DMS79 treated with DMSO at 0.1 percent for 48 hours (cell line): ENCODE results near the gene TNFAIP8L3.
"Not testable (repeated sequence)": the region's sequence is repeated elsewhere in the genome, so short reads cannot be mapped to it uniquely, and the experiment has no call there.

Source experiments
- DNase-seq: peaks from one replicate; lab custom pipeline; 2025; lab: John Stamatoyannopoulos, UW

Gene TNFAIP8L3

GRCh38 chr15:51094606-51095569, at the start of gene TNFAIP8L3:
TSS of gene TNFAIP8L3 (minus strand) at chr15:51094906. CDS start at chr15:51094595, 311 bp downstream.
- no peak for DNase-seq

- no peak for DNase-seq
Measured at GRCh38 chr15:51144021-51144532, 49.4 kb upstream of the TNFAIP8L3 start.

- DNase-seq: not testable (repeated sequence)
Measured at GRCh38 chr15:51140347-51140746, 45.6 kb upstream of the TNFAIP8L3 start.

GRCh38 chr15:51139091-51139490, 44.4 kb upstream of the TNFAIP8L3 start:
- DNase-seq: no peak

GRCh38 chr15:51137880-51138430, 43.2 kb upstream of the TNFAIP8L3 start:
- DNase-seq: no peak

GRCh38 chr15:51137024-51137423, 42.3 kb upstream of the TNFAIP8L3 start:
- DNase-seq: no peak

- DNase-seq: no peak
Measured at GRCh38 chr15:51135276-51135675, 40.6 kb upstream of the TNFAIP8L3 start.

GRCh38 chr15:51134416-51135199, 39.9 kb upstream of the TNFAIP8L3 start:
- no peak for DNase-seq

GRCh38 chr15:51133140-51133765, 38.5 kb upstream of the TNFAIP8L3 start:
- DNase-seq: no peak

GRCh38 chr15:51132384-51133139, 37.9 kb upstream of the TNFAIP8L3 start:
- DNase-seq: no peak

GRCh38 chr15:51131596-51132290, 37.0 kb upstream of the TNFAIP8L3 start:
- no peak for DNase-seq

GRCh38 chr15:51130344-51130743, 35.6 kb upstream of the TNFAIP8L3 start:
- no peak for DNase-seq

- no peak for DNase-seq
Measured at GRCh38 chr15:51129535-51130188, 35.0 kb upstream of the TNFAIP8L3 start.

GRCh38 chr15:51128701-51129100, 34.0 kb upstream of the TNFAIP8L3 start:
- DNase-seq: no peak

- DNase-seq: no peak
Measured at GRCh38 chr15:51126842-51127241, 32.1 kb upstream of the TNFAIP8L3 start.

- DNase-seq: not testable (repeated sequence)
Measured at GRCh38 chr15:51123002-51123401, 28.3 kb upstream of the TNFAIP8L3 start.

GRCh38 chr15:51121631-51122225, 27.0 kb upstream of the TNFAIP8L3 start:
- DNase-seq: no peak

GRCh38 chr15:51121118-51121517, 26.4 kb upstream of the TNFAIP8L3 start:
- DNase-seq: no peak

GRCh38 chr15:51119120-51119519, 24.4 kb upstream of the TNFAIP8L3 start:
- DNase-seq: no peak
